Kidney (tissue), 14 donors: ENCODE results near the gene LPCAT2. TPM values are rescaled to one million over a fixed set of nuclear protein-coding genes. Genes with fewer than 3 reads are reported as not detected.

Experiments used
- DNase-seq, 5 donors: peaks; one replicate each; pipeline ENCODE4 v3.0.0-alpha.2; 2013 to 2020
- FAIRE-seq: peaks from 2 replicates; lab custom pipeline; 2012; peaks lifted over from hg19 to GRCh38; lab: Jason Lieb, UNC
- H3K27ac ChIP-seq, 2 donors: one replicate each; pipeline ENCODE4 v1.7.0; 2013; ENCODE audit warnings: low read depth in 2 of 2, low read length in 2 of 2, inconsistent platforms in 1 of 2
- H3K27me3 ChIP-seq: one replicate; pipeline ENCODE4 v1.7.1; 2013; ENCODE audit warnings: low read length, inconsistent platforms; ENCODE audit not compliant: control insufficient read depth, insufficient read depth
- H3K36me3 ChIP-seq, 3 donors: one replicate each; pipeline versions ENCODE4 v1.7.0 to v1.7.1; 2013; ENCODE audit warnings: low read length in 3 of 3, control low read depth in 1 of 3, inconsistent platforms in 1 of 3; ENCODE audit not compliant: insufficient read depth in 3 of 3, control insufficient read depth in 2 of 3
- H3K4me1 ChIP-seq, 3 donors: one replicate each; pipeline versions ENCODE4 v1.7.0 to v1.7.1; 2013; ENCODE audit warnings: low read length in 3 of 3, inconsistent platforms in 1 of 3, low read depth in 1 of 3; ENCODE audit not compliant: control insufficient read depth in 2 of 3, insufficient read depth in 2 of 3
- H3K4me3 ChIP-seq, 3 donors: one replicate each; pipeline versions ENCODE4 v1.7.0 to v1.8.1; 2013; ENCODE audit warnings: low read length in 3 of 3, control low read depth in 1 of 3, inconsistent platforms in 1 of 3
- H3K9ac ChIP-seq, 3 donors: one replicate each; pipeline versions ENCODE4 v1.7.0 to v1.7.1; 2013; ENCODE audit warnings: low read length in 3 of 3, control low read depth in 1 of 3, inconsistent platforms in 1 of 3
- H3K9me3 ChIP-seq, 3 donors: one replicate each; pipeline versions ENCODE4 v1.7.0 to v1.7.1; 2013; ENCODE audit warnings: low read length in 3 of 3, control low read depth in 1 of 3, inconsistent platforms in 1 of 3; ENCODE audit not compliant: control insufficient read depth in 2 of 3, insufficient read depth in 1 of 3
- intact Hi-C: fragments of 100-400 bp; cut with DNase I; formaldehyde crosslinking; loops from one replicate; pipeline ENCODE4 v1.11.1; 2022
- polyA plus RNA-seq: library from polyadenylated mRNA; stranded (reverse); fragments of 350-450 nt; fragmentation: Illumina TruSeq; extraction: RNeasy Lipid Tissue Mini Kit (QIAGEN cat#74804); gene quantifications from one replicate; pipeline ENCODE4 v1.2.3, GENCODE V29; 2014; ENCODE audit warnings: low read depth, low replicate concordance; ENCODE audit not compliant: insufficient read depth
- total RNA-seq: library from RNA; stranded (reverse); fragmentation: NEBNext Ultra II Directional; extraction: Animal tissue kit (Norgen Biotek cat#: 25700); gene quantifications from one replicate; pipeline ENCODE4 v1.2.1, GENCODE V29; 2021
- TF ChIP-seq, protein P1 (sequence below): IDR thresholded peaks from 3 replicates; pipeline ENCODE4 v1.5.1; 2012; ENCODE audit warnings: mild to moderate bottlenecking, moderate library complexity, borderline replicate concordance; ENCODE audit not compliant: insufficient read depth; ENCODE audit errors: extremely low read depth
- donor health status: control.
- donor health status: control.
- donor health status: control.
- donor health status: control.
- donor health status: control.
- donor health status: DM: yes; HTN: yes; CAD: no.
- donor health status: Normal renal cell carcinoma (clear cell type).

The LPCAT2 gene
- total and polyA plus RNA-seq, 2 donors from 2014 or later: 7.7 to 20.6 TPM

DNA sequence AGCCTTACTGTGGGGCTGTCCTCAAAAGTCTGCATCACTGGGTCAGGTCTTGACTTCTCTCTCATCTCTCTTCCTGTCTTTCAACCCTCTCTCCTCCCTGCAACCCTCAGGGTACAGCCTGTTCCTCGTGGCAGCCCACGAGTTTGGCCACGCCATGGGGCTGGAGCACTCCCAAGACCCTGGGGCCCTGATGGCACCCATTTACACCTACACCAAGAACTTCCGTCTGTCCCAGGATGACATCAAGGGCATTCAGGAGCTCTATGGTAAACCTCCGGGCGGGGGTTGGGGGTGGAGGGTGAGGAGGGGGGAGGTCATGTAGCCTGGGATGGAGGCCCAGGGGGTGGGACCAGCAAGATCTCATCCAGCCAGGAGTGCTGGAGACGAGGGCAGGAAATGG is 17.2 kb upstream of the LPCAT2 start:
- intact Hi-C loops: no loop called here
- no peak for DNase-seq
- no peaks in the 10 kb centered on the region for H3K36me3 ChIP-seq
- H3K4me1 ChIP-seq: peaks cover 0 to 19% (median 12%) of the 10 kb centered on the region in 3 donors
- H3K9ac ChIP-seq: no peak overlapping the region
- no peak for FAIRE-seq
- TF ChIP-seq, protein P1, sequence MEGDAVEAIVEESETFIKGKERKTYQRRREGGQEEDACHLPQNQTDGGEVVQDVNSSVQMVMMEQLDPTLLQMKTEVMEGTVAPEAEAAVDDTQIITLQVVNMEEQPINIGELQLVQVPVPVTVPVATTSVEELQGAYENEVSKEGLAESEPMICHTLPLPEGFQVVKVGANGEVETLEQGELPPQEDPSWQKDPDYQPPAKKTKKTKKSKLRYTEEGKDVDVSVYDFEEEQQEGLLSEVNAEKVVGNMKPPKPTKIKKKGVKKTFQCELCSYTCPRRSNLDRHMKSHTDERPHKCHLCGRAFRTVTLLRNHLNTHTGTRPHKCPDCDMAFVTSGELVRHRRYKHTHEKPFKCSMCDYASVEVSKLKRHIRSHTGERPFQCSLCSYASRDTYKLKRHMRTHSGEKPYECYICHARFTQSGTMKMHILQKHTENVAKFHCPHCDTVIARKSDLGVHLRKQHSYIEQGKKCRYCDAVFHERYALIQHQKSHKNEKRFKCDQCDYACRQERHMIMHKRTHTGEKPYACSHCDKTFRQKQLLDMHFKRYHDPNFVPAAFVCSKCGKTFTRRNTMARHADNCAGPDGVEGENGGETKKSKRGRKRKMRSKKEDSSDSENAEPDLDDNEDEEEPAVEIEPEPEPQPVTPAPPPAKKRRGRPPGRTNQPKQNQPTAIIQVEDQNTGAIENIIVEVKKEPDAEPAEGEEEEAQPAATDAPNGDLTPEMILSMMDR: no peak
- no peak overlapping the region for H3K4me3 ChIP-seq
- no peaks in the 10 kb centered on the region for H3K9me3 ChIP-seq
- no peak overlapping the region for H3K27ac ChIP-seq
- H3K27me3 ChIP-seq: no peaks in the 10 kb centered on the region

DNA sequence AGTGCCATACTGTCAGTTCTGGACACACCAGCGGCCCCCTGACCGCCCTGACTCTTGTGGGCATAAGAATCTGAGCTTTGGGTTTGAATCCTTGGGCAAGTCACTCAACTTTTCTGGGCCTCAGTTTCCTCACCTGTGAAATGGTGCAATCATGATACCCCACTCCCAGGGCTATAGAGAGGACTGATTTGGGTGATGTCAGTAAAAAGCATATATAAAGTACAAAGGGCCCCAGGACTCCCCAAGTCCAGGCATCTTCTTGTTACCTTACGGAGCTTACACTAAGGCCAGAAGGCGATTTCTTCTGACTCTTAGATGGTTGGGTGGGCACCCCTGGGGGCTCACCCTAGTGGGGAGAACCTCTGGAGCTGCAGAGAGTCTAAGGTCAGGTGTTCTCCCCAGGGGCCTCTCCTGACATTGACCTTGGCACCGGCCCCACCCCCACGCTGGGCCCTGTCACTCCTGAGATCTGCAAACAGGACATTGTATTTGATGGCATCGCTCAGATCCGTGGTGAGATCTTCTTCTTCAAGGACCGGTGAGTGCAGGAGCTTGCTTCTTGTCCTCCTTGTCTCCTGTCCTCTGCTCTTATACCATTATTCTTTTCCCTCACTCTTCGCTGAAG is 16.0 kb upstream of the LPCAT2 start:
- FAIRE-seq: no peak

DNA sequence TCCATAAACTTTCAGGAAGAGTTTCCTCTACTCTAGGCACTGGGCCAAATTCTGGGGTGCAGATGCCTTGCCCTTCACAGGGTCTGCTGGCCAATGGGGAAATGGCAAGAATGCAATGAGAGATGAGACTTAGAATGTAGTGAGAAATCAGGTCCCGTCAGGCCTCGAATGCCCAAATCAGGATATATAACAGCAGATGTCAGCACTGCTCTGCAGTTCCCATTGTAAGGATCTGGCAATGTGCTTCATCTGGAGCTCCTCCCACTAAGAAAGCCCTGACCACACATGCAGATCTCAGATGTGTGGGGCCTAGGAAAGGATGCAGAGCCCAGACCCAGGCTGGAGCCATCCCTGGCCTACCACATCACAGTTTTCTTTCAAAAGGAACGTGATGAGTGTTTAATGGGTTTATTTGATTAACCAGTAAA is 13.9 kb upstream of the LPCAT2 start:
- TF ChIP-seq, protein P1: peak; percentile 58
- H3K9me3 ChIP-seq: no peaks in the 10 kb centered on the region
- H3K9ac ChIP-seq: no peak overlapping the region
- H3K4me3 ChIP-seq: no peak overlapping the region
- no peaks in the 10 kb centered on the region for H3K27me3 ChIP-seq
- peaks cover 4 to 19% (median 16%) of the 10 kb centered on the region in 3 donors for H3K4me1 ChIP-seq
- H3K27ac ChIP-seq: peak overlapping the region in 1 of 2 donors; percentile 56
- no peaks in the 10 kb centered on the region for H3K36me3 ChIP-seq
- FAIRE-seq (no peak), DNase-seq (peak in 3 of 5 donors; percentile 46 to 90 (median 58))
- intact Hi-C loops: no loop called here

More for the DNA sequence above, 16.0 kb upstream of the LPCAT2 start:
- DNase-seq: no peak
- TF ChIP-seq, protein P1: no peak
- Histone ChIP-seq H3K27me3 (no peaks in the 10 kb centered on the region), H3K36me3 (no peaks in the 10 kb centered on the region), H3K4me3 (no peak overlapping the region), H3K27ac (no peak overlapping the region), H3K9me3 (no peaks in the 10 kb centered on the region), H3K9ac (no peak overlapping the region), H3K4me1 (peaks cover 0 to 19% (median 15%) of the 10 kb centered on the region in 3 donors)
- intact Hi-C loops: no loop called here
